HG03064 (cell line): ENCODE results near the gene SMIM14.
"Not testable (repeated sequence)": the region's sequence is repeated elsewhere in the genome, so short reads cannot be mapped to it uniquely, and the experiment has no call there.

Experiments
- ATAC-seq: cut with Tn5 transposase; IDR thresholded peaks from one replicate; pipeline ENCODE4 v1.9.1; 2021; ENCODE audit warnings: low read depth; ENCODE audit not compliant: unreplicated experiment

The SMIM14 gene

GRCh38 chr4:39609454-39609931 is 29.2 kb downstream of the SMIM14 start:
- peak; percentile 84 for ATAC-seq

DNA sequence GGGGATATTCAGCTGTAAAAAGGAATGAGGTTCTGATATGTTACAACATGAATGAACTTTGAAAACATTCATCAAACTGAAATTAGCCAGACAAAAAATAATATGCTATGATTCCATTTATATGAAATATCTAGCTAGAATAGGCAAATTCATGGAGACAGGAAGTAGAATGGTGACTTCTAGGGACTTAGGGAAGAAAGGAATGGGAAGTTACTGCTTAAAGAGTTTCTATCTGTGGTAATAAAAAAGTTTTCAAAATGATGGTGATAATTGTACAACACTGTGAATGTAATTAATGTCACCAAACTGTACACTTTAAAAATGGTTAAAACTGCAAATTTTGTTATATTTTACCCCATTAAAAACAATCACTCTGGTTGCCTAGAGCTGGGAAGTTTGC is 30.2 kb downstream of the SMIM14 start:
- ATAC-seq, result no peak

- ATAC-seq, result no peak
Observed at GRCh38 chr4:39606747-39607146, 31.9 kb downstream of the SMIM14 start.

DNA sequence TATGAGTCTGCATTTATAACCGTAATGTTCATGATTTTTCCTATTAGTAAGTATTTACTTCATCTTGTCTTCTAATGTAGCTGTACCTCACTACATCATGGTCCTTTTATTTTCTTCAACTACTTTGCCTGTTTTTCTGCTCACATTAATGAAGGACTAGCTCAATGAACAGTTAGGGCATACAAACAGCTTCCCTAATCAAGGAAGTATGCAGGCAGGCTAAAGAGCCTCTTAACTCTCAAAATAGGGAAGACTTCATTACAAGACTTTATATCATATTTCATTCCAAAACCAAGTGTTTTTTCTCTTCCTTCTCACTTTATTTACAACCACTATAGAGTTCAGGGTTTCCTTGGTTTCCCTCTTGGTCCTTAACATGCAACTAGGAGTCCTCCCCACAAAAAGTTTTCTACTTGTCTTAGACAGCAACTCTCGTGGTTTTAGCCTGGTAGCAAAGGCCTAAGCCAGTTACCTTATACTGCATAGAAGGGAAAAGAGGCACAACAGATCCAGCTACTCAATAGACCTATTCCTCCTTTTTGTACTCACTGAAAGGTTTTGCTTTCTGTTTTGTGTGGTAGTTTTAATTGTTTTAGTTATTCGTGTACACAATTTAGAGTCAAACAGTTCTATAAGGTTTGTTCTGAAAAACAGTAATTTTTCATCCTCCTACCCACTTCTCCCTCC is 40.8 kb downstream of the SMIM14 start:
- no peak for ATAC-seq

- no peak for ATAC-seq
Observed at GRCh38 chr4:39596971-39597370, 41.7 kb downstream of the SMIM14 start.

- ATAC-seq, result no peak
Observed at GRCh38 chr4:39591290-39591689, 47.4 kb downstream of the SMIM14 start.

GRCh38 chr4:39587881-39588280 is 50.8 kb downstream of the SMIM14 start:
- ATAC-seq, result no peak

- ATAC-seq, result no peak
Observed at GRCh38 chr4:39574946-39575345, 63.7 kb downstream of the SMIM14 start.

- ATAC-seq, result no peak
Observed at GRCh38 chr4:39571504-39571903, 67.2 kb downstream of the SMIM14 start.

DNA sequence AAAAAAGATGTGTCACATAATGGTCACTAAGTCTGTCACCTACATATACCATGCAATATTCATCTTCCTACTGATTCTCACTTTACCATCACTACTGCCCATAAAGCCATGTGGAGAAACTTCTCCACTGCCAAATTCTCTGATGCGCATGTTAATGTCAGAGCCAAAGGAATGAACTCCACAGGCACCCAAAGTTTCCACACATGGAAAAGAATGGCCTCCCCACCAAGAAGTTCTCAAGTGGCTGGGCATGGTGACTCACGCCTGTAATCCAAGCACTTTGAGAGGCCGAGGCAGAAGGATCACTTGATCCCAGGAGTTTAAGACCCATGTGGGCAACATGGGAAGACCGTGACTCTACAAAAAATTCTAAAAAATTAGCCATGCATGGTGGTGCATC is 67.6 kb downstream of the SMIM14 start:
- no peak for ATAC-seq

- no peak for ATAC-seq
Observed at GRCh38 chr4:39569209-39569608, 69.5 kb downstream of the SMIM14 start.

- ATAC-seq, result no peak
Observed at GRCh38 chr4:39568805-39569204, 69.9 kb downstream of the SMIM14 start.

GRCh38 chr4:39565878-39566600 is 72.6 kb downstream of the SMIM14 start:
- ATAC-seq, result no peak

GRCh38 chr4:39563346-39563847 is 75.3 kb downstream of the SMIM14 start:
- ATAC-seq, result no peak

- no peak for ATAC-seq
Observed at GRCh38 chr4:39562792-39563191, 75.9 kb downstream of the SMIM14 start.

DNA sequence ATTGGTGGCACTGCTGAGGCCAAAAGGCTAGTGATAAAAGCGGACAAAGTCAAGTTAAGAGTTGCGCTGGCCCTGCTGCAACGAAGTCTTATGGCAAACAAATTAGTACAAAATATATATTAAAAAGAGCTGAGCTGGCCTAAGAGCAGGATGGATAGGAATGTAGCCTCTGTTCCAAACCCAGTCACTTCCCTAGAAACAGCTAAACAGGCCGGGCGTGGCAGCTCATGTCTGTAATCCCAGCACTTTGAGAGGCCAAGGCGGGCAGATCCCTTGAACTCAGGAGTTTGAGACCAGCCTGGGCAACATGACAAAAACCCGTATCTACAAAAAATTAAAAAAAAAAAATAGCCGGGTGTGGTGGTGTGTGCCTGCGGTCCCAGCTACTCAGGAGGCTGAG is 79.0 kb downstream of the SMIM14 start:
- ATAC-seq, result no peak

DNA sequence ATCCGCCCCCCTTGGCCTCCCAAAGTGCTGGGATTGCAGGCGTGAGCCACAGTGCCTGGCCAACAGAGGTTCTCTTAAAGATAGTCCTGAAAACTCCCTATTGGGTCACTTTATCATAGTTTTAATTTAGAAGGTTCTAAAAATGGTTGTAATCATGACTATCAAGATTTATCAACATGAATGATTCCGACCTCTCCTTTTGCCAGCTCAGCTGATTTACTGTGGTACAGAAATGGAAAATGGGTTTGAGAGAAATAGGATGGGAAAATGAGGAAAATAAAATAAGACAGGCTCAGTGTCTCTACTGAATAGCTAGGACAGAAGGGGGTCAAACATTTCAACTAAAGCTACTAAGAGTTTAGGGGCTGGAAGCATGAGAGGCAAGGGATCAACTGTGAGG is 83.2 kb downstream of the SMIM14 start:
- no peak for ATAC-seq

GRCh38 chr4:39548425-39549067 is 90.1 kb downstream of the SMIM14 start:
- no peak for ATAC-seq

DNA sequence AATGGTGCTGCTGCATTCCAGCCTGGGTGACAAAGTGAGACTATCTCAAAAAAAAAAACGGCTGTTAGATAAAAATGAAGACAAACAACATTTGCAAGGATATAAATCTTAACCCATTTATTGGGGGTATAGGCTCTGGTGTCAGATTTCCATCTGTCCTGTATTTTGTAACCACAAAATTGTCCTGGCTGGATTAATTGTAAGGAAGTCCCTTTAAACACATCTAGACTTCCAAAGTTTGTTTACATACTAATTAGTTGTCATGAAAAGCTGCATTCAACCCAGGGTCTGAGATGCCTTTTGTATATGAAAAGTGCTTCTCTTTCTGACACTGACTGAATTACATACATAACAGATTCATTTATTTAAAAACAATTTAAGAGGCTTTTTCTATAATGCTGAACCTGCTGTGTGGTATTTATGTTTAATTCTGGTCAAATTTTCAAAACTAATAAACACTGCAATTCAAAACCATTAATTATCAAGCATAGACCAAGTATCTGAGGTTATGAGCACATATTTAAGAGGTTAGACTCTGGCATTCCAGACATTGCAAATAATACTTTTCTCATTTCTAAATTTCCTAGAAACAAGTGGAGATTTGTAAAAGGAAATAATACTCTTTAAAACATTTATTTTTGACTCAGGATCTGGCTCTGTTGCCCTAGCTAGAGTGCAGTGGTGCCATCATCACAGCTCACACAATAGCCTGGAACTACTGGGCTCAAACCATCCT is 93.9 kb downstream of the SMIM14 start:
- no peak for ATAC-seq

GRCh38 chr4:39544080-39544479 is 94.6 kb downstream of the SMIM14 start:
- not testable (repeated sequence) for ATAC-seq

DNA sequence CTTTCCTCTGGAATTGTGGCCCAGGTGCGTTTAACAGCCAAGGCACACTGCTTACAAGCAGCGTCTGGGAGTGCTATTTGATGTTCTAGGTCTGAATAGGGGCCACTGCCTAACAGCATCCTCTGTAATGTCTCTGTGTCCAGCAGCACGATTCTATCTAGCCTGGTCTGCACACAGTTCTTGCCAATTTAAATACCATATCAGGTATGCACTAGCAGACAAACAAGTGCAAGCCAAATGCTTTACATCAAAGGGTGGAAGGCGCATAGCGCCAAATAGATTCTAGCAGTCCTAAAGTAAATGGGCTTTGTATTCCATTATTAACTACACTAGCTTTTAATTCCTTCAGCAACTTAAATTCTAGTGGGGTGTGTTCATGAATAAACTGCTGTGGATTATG is 95.6 kb downstream of the SMIM14 start:
- ATAC-seq, result no peak
